NB4 (cell line): ENCODE measurements around the gene MMP24.

Experiments
- CTCF ChIP-seq: IDR thresholded peaks from one replicate; pipeline ENCODE4 v1.5.1; 2012; ENCODE audit warnings: low read depth, low read length
- MAX ChIP-seq: IDR thresholded peaks from 2 replicates; pipeline ENCODE4 v1.6.1; 2011; ENCODE audit warnings: low read depth, low read length
- POLR2A ChIP-seq: IDR thresholded peaks from 2 replicates; pipeline ENCODE4 v1.6.1; 2011; ENCODE audit warnings: mild to moderate bottlenecking; ENCODE audit not compliant: insufficient read length; ENCODE audit errors: extremely low read depth

GRCh38 chr20:35269055-35269781 is 42.7 kb downstream of the MMP24 start:
- TF ChIP-seq CTCF (peak; percentile 92), POLR2A (no peak), MAX (peak; percentile 72)
